Measurements from ENCODE around the gene DCAF10.
"Not testable (repeated sequence)": the region's sequence is repeated elsewhere in the genome, so short reads cannot be mapped to it uniquely, and the experiment has no call there.

DCAF10 gene

DNA sequence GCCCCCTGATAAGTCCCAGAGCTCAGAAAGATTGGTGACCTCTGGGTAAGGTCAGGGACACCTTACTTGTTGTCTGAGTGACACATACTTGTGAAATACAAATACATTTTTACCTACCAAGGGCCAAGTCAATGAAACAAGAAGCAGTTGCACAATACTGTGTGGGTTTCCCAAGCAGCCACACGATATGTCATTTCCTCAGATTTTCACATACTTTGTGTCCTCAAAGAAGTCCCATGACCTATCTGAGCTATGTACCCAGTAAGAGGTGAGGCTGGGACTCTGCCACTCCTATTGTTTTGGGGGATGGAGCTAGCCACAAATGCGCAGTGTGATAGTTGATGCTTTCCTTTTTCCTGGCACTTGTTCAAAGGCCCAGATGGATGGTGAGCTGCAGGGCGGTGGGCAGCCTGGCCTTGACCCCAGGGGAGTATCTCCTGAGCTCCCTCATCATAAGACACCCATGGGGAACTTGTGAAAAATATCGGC is 108.1 kb downstream of the DCAF10 start:
- DNase-seq (ENCODE audit: low read depth), result no peak

DNA sequence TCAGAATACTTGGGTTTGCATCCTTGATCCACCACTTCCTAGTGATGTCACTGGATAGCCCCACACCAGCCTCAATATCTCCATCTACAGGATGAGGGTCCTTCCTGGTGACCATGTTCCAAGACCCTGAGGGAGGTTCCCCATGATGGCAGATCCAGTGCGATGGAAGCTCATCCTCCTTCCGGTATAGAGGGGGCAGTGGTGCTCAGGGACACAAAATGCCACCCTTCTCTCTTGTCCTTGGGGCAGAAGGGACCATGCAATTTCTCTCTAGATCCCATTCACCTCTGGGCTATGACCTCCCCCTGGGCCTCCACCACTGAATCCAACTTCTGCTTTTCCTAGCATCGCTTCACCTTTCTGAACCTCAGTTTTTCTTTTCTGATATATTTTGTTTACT is 108.7 kb downstream of the DCAF10 start:
- DNase-seq (ENCODE audit: low read depth), result no peak

DNA sequence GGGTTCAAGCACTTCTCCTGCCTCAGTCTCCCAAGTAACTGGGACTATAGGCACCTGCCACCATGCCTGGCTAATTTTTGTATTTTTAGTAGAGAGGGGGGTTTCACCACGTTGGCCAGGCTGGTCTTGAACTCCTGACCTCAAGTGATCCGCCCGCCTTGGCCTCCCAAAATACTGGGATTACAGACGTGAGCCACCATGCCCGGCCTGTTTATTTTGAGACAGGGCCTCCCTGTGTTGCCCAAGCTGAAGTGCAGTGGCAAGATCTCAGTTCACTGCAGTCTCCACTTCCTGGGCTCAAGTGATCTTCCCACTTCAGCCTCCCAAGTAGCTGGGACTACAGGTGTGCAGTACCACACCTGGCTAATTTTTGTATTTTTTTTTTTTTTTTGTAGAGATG is 109.2 kb downstream of the DCAF10 start:
- DNase-seq (ENCODE audit: low read depth), result not testable (repeated sequence)

DNA sequence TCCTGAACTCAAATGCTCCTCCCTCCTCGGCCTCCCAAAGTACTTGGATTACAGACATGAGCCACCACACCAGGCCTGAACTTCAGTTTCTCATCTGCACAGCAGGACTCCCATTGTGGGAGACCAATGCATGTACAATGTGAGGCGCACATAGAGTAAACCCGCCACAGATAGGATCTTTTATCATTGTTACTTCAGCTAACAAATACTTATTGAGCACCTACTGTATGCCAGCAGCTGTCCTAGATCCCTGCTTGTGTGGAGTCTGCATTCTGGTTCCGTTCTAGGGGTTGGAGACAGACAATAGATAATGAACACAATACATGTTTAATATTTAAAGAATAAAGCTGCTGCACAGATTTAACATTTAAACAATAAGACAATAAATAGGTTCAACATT is 109.7 kb downstream of the DCAF10 start:
- no peak for DNase-seq (ENCODE audit: low read depth)

DNA sequence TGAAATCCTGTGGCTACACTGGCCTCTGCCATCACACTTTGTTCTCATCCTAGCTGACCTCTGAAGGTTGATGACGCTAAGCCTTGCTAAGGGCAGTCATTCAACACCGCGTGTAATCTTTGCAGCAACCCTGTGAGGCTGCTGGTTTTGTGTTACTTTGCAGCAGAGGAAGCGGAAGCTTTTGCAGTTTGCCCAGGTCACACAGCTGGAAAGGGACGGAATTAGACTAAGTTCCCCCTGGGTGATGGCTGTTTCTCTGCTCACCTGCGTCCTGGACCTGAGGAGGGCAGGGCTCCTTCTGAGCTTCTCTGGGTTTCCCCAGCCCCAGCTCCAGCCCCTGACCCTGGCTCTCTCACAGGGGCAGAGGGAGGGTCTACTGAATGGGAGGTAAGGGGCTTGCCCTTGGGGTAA is 110.7 kb downstream of the DCAF10 start:
- DNase-seq (ENCODE audit: low read depth), result no peak

DNA sequence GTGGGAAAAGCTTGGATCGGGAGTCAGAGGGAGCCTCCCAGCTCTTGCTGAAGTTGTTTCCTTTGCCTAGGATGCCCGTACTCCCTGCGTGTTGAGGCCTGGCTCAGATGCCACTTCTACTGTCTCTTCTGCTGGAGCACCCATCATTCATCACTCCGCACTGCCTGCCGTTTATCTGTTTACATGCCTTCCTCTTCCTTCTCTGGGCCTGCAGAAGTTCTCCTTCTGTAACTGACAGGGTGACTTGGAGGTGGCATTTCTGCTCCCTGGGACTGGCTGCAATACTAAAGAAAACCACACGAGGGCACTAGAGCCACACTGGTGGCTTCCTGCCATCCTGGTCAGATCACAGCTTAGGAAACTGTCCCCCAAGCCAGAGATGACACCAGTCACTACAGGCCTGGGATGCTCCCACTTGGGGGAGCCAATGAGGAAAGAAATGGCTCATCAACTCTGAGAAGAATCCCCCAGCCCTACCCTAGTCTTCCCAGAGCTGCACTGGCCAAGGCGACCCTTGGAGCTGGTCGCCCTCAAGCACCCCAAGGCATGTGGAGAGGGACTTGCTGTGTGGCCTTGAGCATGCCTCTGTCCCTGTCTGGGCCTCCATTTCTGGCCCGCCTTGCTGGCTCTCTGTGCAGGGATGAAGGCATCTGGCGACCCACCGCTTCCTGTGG is 113.0 kb downstream of the DCAF10 start:
- peak; percentile 66 for DNase-seq (ENCODE audit: low read depth)

DNA sequence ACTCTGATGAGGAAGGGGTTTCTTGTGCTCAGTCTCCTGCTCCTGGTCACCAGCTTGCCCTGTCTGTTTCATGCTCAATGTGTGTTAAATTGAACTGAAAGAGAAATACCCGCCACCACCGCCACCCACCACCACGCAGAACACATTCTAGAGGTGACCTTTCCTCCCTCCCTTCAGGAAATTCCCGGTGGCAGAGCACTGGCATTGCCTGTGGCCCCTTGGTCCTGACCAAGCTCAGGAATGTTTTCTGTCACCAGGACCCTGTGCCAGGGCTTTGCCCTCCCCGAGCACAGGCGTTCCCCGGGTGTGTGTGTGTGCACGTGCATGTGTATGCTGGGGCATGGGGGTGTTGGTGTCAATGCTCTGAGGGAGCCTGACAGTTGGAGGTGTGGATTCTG is 113.6 kb downstream of the DCAF10 start:
- DNase-seq (ENCODE audit: low read depth), result no peak

DNA sequence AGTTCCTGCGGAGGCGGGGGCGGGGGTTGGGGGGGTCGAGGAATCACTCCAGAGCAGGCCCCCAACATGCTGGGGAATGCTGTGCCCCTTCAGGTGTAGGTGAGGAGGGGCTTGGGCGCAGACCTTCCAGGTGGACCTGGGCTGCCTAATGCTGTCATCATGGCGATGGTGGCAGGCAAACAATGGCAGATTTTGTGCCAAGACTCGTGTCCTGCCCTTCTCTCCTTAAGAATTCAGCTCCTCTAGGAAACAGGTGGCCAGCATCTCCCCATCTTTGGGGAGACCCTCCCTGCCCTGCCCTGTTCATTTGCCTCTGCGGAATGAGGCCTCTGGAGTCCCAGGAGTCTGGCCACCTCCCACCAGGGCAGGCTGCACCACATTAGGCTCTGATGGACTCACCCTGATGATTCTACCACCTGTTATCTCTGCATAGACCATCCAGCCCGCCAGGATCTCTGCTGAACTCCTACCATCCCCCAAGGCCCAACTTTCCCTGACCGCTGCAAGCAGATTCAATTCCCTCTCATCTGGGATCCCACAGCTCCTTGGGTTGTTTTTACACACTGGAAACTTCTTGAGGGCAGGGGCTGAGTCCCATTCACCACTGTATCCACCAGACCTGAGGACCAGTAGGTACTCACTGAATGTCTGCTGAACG is 114.2 kb downstream of the DCAF10 start:
- DNase-seq (ENCODE audit: low read depth), result no peak

DNA sequence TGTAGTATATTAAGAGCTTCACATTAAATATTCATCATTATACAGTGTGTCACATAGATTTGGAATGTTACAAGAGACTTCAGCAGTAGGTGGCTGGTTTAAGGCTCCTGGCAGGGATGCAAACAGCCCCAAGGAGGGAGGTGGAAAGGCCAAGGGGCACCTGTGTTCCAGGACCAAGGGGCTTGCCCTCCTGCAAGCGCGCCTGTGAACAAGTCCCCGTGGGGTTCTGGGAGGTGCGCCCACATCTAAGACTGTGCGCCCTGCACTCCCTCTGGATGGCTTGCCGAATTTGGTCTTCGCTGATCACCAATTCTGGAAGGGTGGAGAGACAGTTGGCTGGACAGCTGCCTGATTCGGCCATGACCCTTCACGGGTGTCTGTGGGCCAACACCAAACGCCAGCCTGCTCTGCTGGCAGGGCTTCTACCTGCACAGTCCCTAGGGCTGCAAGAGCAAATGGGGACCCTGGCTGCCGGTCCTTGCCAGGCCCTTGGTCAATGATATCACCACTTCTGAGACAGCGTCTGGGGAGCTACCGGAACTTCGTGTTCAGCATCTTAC is 115.4 kb downstream of the DCAF10 start:
- DNase-seq (ENCODE audit: low read depth), result no peak

DNA sequence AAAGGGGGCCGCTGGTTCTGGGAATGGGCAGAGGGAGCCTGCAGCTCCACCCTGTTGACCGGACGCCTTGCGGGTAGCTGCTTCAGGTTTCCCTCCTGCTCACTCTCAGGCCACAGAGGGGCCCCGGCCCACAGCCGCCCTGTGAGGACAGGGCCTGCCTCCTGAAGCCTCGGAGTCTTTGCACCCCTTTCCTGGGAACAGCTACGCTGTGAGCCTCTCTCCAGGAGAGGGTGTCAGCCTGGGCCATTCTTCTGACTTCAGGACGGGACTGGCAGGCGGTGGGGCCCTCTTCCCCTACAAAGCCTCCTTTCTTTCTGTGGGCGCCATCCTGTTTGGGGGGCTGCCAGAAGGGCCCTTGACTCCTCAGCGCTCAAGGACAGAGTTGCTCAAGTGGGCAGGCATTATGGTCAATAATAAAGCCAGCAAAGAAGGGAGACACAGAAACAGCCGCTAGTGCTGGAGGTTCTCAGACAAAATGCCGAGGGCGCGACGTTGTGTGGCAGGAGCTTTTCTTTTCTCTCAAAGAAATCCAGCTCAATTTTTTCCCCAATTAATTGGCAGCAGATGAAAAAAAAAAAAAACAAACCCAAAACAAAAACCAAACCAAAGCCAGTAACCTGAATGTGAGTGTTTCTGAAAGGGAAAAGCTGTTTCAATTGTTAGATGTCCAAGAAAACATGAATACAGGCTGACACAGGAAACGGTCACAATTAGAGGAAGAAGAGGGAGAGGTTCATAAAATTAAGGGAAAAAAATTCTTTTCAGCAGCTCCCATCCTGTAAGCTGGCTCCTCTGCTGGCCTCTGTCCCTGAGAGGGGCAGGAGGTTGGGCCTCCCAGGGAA is 116.1 kb downstream of the DCAF10 start:
- no peak for DNase-seq (ENCODE audit: low read depth)
